ENCODE results near the gene SORL1-AS1.

GRCh38 chr11:121443688-121444275 is 9.0 kb downstream of the SORL1-AS1 start:
- TF ChIP-seq CTCF (IDR thresholded peaks at IDR 0.05) (no peak), POLR2A (IDR thresholded peaks at IDR 0.05) (no peak), POLR2AphosphoS5 (IDR thresholded peaks at IDR 0.05) (no peak)
